Activated naive CD4-positive, alpha-beta T cell treated with anti-CD3 and anti-CD28 coated beads, Interleukin-2, amount 50 U/mL, for 24 hours (primary cell): ENCODE measurements around the gene MCTP2.

Source experiments
- H3K27ac Mint-ChIP-seq: one replicate; pipeline ENCODE4 v1.8.0; 2021; ENCODE audit warnings: mild to moderate bottlenecking, mixed read lengths
- H3K27me3 Mint-ChIP-seq: one replicate; pipeline ENCODE4 v1.8.0; 2021; ENCODE audit warnings: mixed read lengths
- H3K36me3 Mint-ChIP-seq: one replicate; pipeline ENCODE4 v1.8.0; 2021; ENCODE audit warnings: mixed read lengths
- H3K4me1 Mint-ChIP-seq: one replicate; pipeline ENCODE4 v1.8.0; 2021; ENCODE audit warnings: mixed read lengths
- H3K4me3 Mint-ChIP-seq: one replicate; pipeline ENCODE4 v1.8.0; 2021; ENCODE audit warnings: mild to moderate bottlenecking, mixed read lengths
- H3K9me3 Mint-ChIP-seq: one replicate; pipeline ENCODE4 v1.8.0; 2021; ENCODE audit warnings: mixed read lengths

Gene MCTP2

DNA sequence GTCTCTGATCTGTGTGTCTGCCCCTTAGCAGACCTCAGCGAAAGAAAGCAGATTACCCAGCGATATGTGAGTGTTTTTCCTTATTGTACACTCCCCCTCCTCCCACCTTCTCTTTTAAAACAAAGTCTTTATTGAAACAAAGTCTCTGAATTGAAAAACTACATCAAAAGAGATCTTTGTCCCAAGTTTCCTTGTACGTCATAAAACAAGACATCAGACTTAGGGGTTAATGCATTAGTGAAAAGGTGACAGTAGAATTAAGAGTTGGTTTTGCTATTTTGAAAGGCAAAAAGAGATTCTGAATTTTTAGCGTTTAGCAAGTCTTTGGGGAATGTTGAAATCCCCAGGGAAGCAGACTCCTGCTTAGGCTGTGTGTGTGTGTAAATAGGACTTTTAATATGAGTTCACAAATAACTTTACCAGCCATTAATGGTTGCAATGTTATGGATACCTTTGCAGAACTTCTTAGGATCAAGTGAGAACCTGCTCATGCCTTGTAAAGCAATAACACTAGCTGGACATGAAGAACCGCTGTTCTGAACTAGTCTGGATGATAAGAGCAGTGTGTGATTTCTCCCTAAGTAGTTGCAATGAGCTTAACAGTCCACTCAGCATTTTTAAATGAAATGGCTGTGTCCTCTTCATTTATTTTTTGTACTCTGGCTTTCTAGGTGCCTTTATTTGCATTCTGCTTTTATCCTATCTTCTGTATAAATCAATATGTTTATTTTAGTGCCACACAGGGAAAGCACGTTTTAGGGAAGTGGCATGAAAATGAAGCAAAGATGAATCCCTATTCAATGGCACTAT is 136.6 kb downstream of the MCTP2 start:
- no peak overlapping the region for H3K4me3 Mint-ChIP-seq
- peaks cover 31% of the 10 kb centered on the region for H3K36me3 Mint-ChIP-seq
- no peak overlapping the region for H3K27ac Mint-ChIP-seq
- H3K9me3 Mint-ChIP-seq: no peaks in the 10 kb centered on the region
- H3K27me3 Mint-ChIP-seq: no peaks in the 10 kb centered on the region
- H3K4me1 Mint-ChIP-seq: no peaks in the 10 kb centered on the region

DNA sequence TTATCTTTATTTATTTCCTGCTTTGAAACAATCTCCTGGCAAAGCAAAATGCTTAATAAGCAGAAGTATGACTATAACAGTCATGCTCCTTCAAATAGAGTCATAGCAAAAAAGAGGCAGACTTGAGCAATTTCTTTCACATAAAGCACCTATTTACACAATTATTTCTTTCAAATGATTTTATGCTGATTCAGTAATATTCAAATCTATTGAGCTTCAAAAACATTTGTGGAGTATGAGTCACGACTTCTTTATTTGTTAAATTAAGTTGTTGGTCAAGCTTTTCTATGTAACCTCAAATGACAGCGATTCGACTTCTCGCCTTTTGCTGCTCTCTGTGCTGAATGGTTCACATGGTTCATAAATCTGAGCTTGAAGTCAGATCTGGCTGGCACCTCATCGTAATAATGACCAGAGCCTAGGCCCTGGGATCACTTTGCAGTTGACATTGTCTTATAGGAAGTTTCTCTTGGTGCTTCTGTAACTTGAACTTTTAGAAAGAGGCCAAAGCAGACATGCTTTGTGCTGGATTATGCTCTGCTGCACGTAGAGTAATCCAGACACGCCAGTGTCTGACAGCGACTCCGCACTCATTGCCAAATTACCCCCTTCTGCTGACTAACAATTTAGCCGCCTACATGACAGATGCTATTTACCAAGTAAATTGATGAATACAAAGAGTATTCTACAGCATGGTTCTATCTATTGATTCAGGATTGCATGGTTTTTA is 139.0 kb downstream of the MCTP2 start:
- H3K4me3 Mint-ChIP-seq: no peak overlapping the region
- H3K36me3 Mint-ChIP-seq: peaks cover 33% of the 10 kb centered on the region
- no peak overlapping the region for H3K27ac Mint-ChIP-seq
- H3K27me3 Mint-ChIP-seq: no peaks in the 10 kb centered on the region
- no peaks in the 10 kb centered on the region for H3K9me3 Mint-ChIP-seq
- no peaks in the 10 kb centered on the region for H3K4me1 Mint-ChIP-seq

GRCh38 chr15:94370936-94371285 is 139.6 kb downstream of the MCTP2 start:
- no peak overlapping the region for H3K4me3 Mint-ChIP-seq
- peaks cover 33% of the 10 kb centered on the region for H3K36me3 Mint-ChIP-seq
- no peaks in the 10 kb centered on the region for H3K4me1 Mint-ChIP-seq
- H3K27me3 Mint-ChIP-seq: no peaks in the 10 kb centered on the region
- H3K27ac Mint-ChIP-seq: no peak overlapping the region
- H3K9me3 Mint-ChIP-seq: no peaks in the 10 kb centered on the region

GRCh38 chr15:94372821-94373220 is 141.5 kb downstream of the MCTP2 start:
- Mint-ChIP-seq H3K9me3 (no peaks in the 10 kb centered on the region), H3K27ac (no peak overlapping the region), H3K4me1 (no peaks in the 10 kb centered on the region), H3K4me3 (no peak overlapping the region), H3K27me3 (no peaks in the 10 kb centered on the region), H3K36me3 (peaks cover 30% of the 10 kb centered on the region)

GRCh38 chr15:94375997-94376396 is 144.6 kb downstream of the MCTP2 start:
- Mint-ChIP-seq H3K27ac (no peak overlapping the region), H3K27me3 (no peaks in the 10 kb centered on the region), H3K4me3 (no peak overlapping the region), H3K9me3 (no peaks in the 10 kb centered on the region), H3K36me3 (peaks cover 15% of the 10 kb centered on the region), H3K4me1 (no peaks in the 10 kb centered on the region)

- Mint-ChIP-seq H3K27ac (no peak overlapping the region), H3K4me1 (no peaks in the 10 kb centered on the region), H3K27me3 (no peaks in the 10 kb centered on the region), H3K9me3 (no peaks in the 10 kb centered on the region), H3K4me3 (no peak overlapping the region), H3K36me3 (peaks cover 16% of the 10 kb centered on the region)
Measured at GRCh38 chr15:94379986-94380385, 148.6 kb downstream of the MCTP2 start.

DNA sequence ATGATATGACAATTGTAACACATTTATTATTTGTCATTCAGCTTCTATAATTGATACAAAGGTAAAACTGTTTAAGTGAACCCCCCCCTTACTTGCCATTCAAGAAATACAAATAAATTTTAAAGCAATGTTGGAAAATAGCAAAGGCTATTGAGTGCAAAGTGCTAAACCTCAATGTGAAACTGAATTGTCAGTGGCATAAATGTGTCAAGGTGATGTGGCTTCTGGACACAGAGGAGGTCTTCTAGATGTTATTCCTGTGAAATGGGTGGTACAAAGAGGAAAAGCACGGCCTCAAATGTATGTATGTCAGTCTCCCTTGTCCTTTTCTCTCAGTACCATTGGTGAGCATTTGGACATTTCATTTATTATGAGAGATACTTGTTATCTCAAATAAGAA is 149.4 kb downstream of the MCTP2 start:
- Mint-ChIP-seq H3K4me1 (no peaks in the 10 kb centered on the region), H3K9me3 (no peaks in the 10 kb centered on the region), H3K36me3 (peaks cover 18% of the 10 kb centered on the region)

GRCh38 chr15:94381384-94381783 is 150.0 kb downstream of the MCTP2 start:
- no peak overlapping the region for H3K4me3 Mint-ChIP-seq
- H3K9me3 Mint-ChIP-seq: no peaks in the 10 kb centered on the region
- no peaks in the 10 kb centered on the region for H3K4me1 Mint-ChIP-seq
- H3K27ac Mint-ChIP-seq: no peak overlapping the region
- peaks cover 18% of the 10 kb centered on the region for H3K36me3 Mint-ChIP-seq
- no peaks in the 10 kb centered on the region for H3K27me3 Mint-ChIP-seq

More for the DNA sequence above, 149.4 kb downstream of the MCTP2 start:
- Mint-ChIP-seq H3K27ac (no peak overlapping the region), H3K4me3 (no peak overlapping the region), H3K27me3 (no peaks in the 10 kb centered on the region)

- no peaks in the 10 kb centered on the region for H3K27me3 Mint-ChIP-seq
- no peaks in the 10 kb centered on the region for H3K9me3 Mint-ChIP-seq
- H3K27ac Mint-ChIP-seq: no peak overlapping the region
- H3K36me3 Mint-ChIP-seq: peaks cover 17% of the 10 kb centered on the region
- H3K4me1 Mint-ChIP-seq: peaks cover 14% of the 10 kb centered on the region
- no peak overlapping the region for H3K4me3 Mint-ChIP-seq
Measured at GRCh38 chr15:94383041-94383440, 151.7 kb downstream of the MCTP2 start.

DNA sequence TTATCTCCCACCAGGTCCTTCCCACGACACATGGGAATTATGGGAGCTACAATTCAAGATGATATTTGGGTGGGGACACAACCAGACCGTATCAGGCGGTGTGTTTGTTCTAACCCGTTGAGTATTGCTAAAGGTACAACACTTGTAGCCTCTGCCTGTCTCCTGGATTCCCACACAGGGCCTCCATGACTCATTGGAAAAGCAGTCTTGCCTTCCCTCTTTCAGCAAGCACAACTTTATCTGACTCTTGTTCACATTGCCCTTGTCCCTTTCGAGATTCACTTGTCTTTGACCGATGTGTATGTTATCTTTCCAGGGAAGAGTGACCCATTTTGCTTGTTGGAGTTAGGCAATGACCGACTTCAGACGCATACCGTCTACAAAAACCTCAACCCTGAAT is 152.3 kb downstream of the MCTP2 start:
- H3K9me3 Mint-ChIP-seq: no peaks in the 10 kb centered on the region
- no peaks in the 10 kb centered on the region for H3K27me3 Mint-ChIP-seq
- H3K4me3 Mint-ChIP-seq: no peak overlapping the region
- peaks cover 16% of the 10 kb centered on the region for H3K36me3 Mint-ChIP-seq
- peaks cover 16% of the 10 kb centered on the region for H3K4me1 Mint-ChIP-seq
- H3K27ac Mint-ChIP-seq: no peak overlapping the region

- Mint-ChIP-seq H3K27me3 (no peaks in the 10 kb centered on the region), H3K27ac (no peak overlapping the region), H3K4me1 (peaks cover 16% of the 10 kb centered on the region), H3K4me3 (no peak overlapping the region), H3K36me3 (peaks cover 19% of the 10 kb centered on the region), H3K9me3 (no peaks in the 10 kb centered on the region)
Measured at GRCh38 chr15:94385441-94385840, 154.1 kb downstream of the MCTP2 start.

GRCh38 chr15:94386351-94386750 is 155.0 kb downstream of the MCTP2 start:
- no peak overlapping the region for H3K4me3 Mint-ChIP-seq

GRCh38 chr15:94387442-94387841 is 156.1 kb downstream of the MCTP2 start:
- Mint-ChIP-seq H3K4me1 (peaks cover 16% of the 10 kb centered on the region), H3K4me3 (no peak overlapping the region)

More at GRCh38 chr15:94386351-94386750, 155.0 kb downstream of the MCTP2 start:
- Mint-ChIP-seq H3K27me3 (no peaks in the 10 kb centered on the region), H3K4me1 (peaks cover 16% of the 10 kb centered on the region), H3K27ac (no peak overlapping the region), H3K9me3 (no peaks in the 10 kb centered on the region), H3K36me3 (peaks cover 19% of the 10 kb centered on the region)

DNA sequence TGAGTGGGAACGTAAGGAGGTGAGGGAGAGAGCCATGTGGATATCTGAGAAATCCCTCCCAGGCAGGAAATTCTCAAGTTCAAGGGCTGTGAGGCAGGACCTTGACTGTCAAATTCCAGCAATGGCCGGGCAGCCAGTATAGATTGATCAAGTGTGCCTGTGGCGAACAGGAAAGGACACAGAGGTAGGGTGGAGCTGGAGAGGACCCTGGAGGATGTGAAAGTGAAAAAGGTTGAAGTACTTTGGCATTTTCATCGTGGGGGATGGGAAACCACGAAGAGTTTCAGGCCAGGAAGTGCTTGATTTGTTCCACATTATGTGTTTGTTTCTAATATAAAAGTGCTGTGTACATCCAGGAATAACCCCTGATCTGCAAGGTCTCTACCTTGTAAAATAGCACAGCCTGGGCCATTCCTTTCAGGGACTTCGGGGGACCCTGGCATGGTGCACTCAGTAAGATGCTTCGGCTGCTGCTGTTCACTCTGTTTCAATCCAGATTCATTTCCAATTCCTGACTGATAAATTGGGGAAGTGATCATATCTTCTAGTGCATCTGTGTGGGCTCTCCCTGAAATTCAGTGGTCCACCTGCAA is 156.6 kb downstream of the MCTP2 start:
- Mint-ChIP-seq H3K36me3 (peaks cover 17% of the 10 kb centered on the region), H3K4me1 (peaks cover 16% of the 10 kb centered on the region), H3K4me3 (no peak overlapping the region), H3K27ac (no peak overlapping the region), H3K9me3 (no peaks in the 10 kb centered on the region), H3K27me3 (no peaks in the 10 kb centered on the region)

More at GRCh38 chr15:94387442-94387841, 156.1 kb downstream of the MCTP2 start:
- no peak overlapping the region for H3K27ac Mint-ChIP-seq
- no peaks in the 10 kb centered on the region for H3K27me3 Mint-ChIP-seq
- no peaks in the 10 kb centered on the region for H3K9me3 Mint-ChIP-seq
- peaks cover 19% of the 10 kb centered on the region for H3K36me3 Mint-ChIP-seq

DNA sequence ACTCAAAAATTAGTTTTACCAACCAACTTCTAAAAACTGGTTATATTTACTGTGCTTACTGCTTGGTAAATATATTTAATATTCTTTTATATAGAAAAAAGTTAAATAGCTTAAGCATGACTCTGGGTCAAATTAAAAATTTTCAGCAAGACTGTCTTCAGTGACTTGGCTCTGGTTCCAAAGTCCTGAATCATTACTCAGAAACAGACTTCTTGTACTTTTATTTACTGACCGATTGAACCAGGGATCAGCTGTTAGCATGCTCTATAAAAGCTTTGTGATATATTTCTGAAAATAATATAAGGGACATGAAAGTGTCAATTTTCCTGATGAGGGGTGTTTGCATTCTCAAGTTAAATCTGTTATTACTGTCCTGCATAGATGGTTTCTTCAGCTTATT is 164.3 kb downstream of the MCTP2 start:
- no peak overlapping the region for H3K4me3 Mint-ChIP-seq
- peaks cover 14% of the 10 kb centered on the region for H3K36me3 Mint-ChIP-seq
- no peaks in the 10 kb centered on the region for H3K27me3 Mint-ChIP-seq
- no peak overlapping the region for H3K27ac Mint-ChIP-seq
- no peaks in the 10 kb centered on the region for H3K4me1 Mint-ChIP-seq
- H3K9me3 Mint-ChIP-seq: no peaks in the 10 kb centered on the region

DNA sequence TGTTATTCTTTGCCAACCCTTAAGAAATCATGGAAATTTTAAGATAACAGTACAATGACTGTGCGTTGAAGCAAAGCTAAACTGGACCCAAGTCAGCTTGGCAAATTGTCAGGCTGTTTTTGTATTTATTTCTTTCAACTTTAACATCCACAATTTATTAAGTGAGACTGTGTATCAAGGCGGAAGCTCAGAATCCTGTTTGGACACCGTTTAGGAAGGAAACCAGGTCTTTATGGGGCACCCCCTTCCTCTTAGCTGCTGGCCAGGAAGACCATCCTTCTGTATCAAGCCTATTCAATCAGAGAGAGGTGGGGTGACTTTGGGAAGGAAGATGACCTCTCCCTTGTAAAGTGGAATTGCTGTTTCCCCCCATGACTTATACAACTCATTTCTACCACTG is 166.0 kb downstream of the MCTP2 start:
- peaks cover 13% of the 10 kb centered on the region for H3K36me3 Mint-ChIP-seq
- no peak overlapping the region for H3K27ac Mint-ChIP-seq

More for the DNA sequence above, 166.0 kb downstream of the MCTP2 start:
- Mint-ChIP-seq H3K4me3 (no peak overlapping the region), H3K9me3 (no peaks in the 10 kb centered on the region), H3K27me3 (no peaks in the 10 kb centered on the region), H3K4me1 (no peaks in the 10 kb centered on the region)
